ENCODE measurements around the gene FKBP1A.

GRCh38 chr20:1423625-1424106 is 30.8 kb upstream of the FKBP1A start:
- TF ChIP-seq YY1 (IDR thresholded peaks at IDR 0.05; ENCODE audit: borderline replicate concordance in 1 of 3, control insufficient read depth in 1 of 3, extremely low read depth in 1 of 3, insufficient read depth in 3 of 3, insufficient read length in 1 of 3, insufficient replicate concordance in 2 of 3, low read depth in 1 of 3, low read length in 2 of 3) (no peak), POLR2AphosphoS5 (IDR thresholded peaks at IDR 0.05; ENCODE audit: control insufficient read depth, insufficient read depth, low read depth, low read length) (no peak), CTCF (IDR thresholded peaks at IDR 0.05 in 2 of 3, conservative IDR thresholded peaks at IDR 0.05 in 1 of 3; ENCODE audit: insufficient read depth in 2 of 3, low read depth in 1 of 3, low read length in 3 of 3) (peak; percentile 58 to 76 (median 69)), FOXJ3 (CRISPR knock-in tag; IDR thresholded peaks at IDR 0.05) (peak; percentile 82; the same call in 1 of the 2 replicates), TBL1XR1 (IDR thresholded peaks at IDR 0.05; ENCODE audit: low read length in 2 of 2) (no peak), ZFP91 (CRISPR knock-in tag; IDR thresholded peaks at IDR 0.05) (no peak), NR4A1 (CRISPR knock-in tag; IDR thresholded peaks at IDR 0.05) (no peak), NR4A1 (tag; IDR thresholded peaks at IDR 0.05) (no peak), ATF4 (CRISPR knock-in tag; IDR thresholded peaks at IDR 0.05) (no peak), EZH2 (IDR thresholded peaks at IDR 0.05; ENCODE audit: borderline replicate concordance, low read depth, low read length) (no peak), RCOR1 (IDR thresholded peaks at IDR 0.05; ENCODE audit: borderline replicate concordance in 1 of 2, low read depth in 2 of 2, low read length in 2 of 2) (no peak), ZNF140 (CRISPR knock-in tag; IDR thresholded peaks at IDR 0.05) (no peak), ZKSCAN8 (CRISPR knock-in tag; IDR thresholded peaks at IDR 0.05) (no peak), MAFF (IDR thresholded peaks at IDR 0.05; ENCODE audit: low read length) (no peak), ETS1 (conservative IDR thresholded peaks at IDR 0.05; ENCODE audit: control insufficient read depth, low read depth, low read length) (no peak)

All from K562 (cell line).